K562 (cell line): ENCODE results near the gene REG4. TPM values are rescaled to one million over a fixed set of nuclear protein-coding genes. Genes with fewer than 3 reads are reported as not detected.

Source experiments
- ATAC-seq: fragments of 200-7000 bp; cut with Tn5 transposase; 3 replicates; pipeline ENCODE4 v1.9.1; 2020; ENCODE audit warnings: moderate library complexity
- BruUV-seq: library from RNA; stranded (reverse); fragments of 400-500 nt; replicated peaks from 2 replicates; lab custom pipeline; 2021; lab: Mats Ljungman, UMichigan
- CTCF ChIA-PET: fragments of 300-600 bp; formaldehyde crosslinking; extraction: SDS; loops from one replicate; lab custom pipeline; 2021; ENCODE audit warnings: low intra/inter-chr PET ratio; lab: Yijun Ruan, JAX
- POLR2A ChIA-PET: fragments of 300-600, 350-650 bp; sonication (Branson Sonifier 250); formaldehyde crosslinking; extraction: SDS; loops from one replicate; lab custom pipeline; 2021; ENCODE audit warnings: antibody characterized with exemption, inconsistent platforms; lab: Yijun Ruan, JAX
- DNase-seq, 4 experiments: peaks; one replicate each; pipeline versions ENCODE4 v3.0.0 to v3.0.0-alpha.2; 2011 to 2018; ENCODE audit warnings: low spot score in 3 of 4, mixed read lengths in 3 of 4; ENCODE audit errors: extremely low read depth in 1 of 4
- FAIRE-seq: peaks from 2 replicates; lab custom pipeline; 2011; peaks lifted over from hg19 to GRCh38; lab: Jason Lieb, UNC
- H2AFZ ChIP-seq: 2 replicates; pipeline ENCODE4 v1.6.0; 2011; ENCODE audit warnings: low read depth, low read length, control low read depth, inconsistent platforms
- H3K27ac ChIP-seq: fragments of 200-600 bp; 3 replicates; pipeline ENCODE4 v1.8.0; 2011; ENCODE audit warnings: low read depth, mild to moderate bottlenecking, control low read depth, inconsistent platforms, low read length, moderate library complexity, mixed read lengths; ENCODE audit errors: extremely low read depth
- H3K27me3 ChIP-seq, 2 experiments: fragments of 300-600 bp in 1 of 2; 2 replicates in 1 of 2; 3 replicates in 1 of 2; pipeline versions ENCODE4 v1.6.0 to v1.8.0; 2011; ENCODE audit warnings: inconsistent platforms in 2 of 2, low read length in 2 of 2, mild to moderate bottlenecking in 1 of 2, mixed read lengths in 1 of 2, moderate library complexity in 1 of 2; ENCODE audit not compliant: control insufficient read depth in 2 of 2, insufficient read depth in 2 of 2
- H3K36me3 ChIP-seq: fragments of 300-600 bp; 3 replicates; pipeline ENCODE4 v1.8.0; 2011; ENCODE audit warnings: mild to moderate bottlenecking, low read length, inconsistent platforms; ENCODE audit not compliant: control insufficient read depth, insufficient read depth
- H3K4me1 ChIP-seq, 2 experiments: fragments of 200-600 bp in 1 of 2; replicated peaks in 1 of 2; 2 replicates in 1 of 2; 3 replicates in 1 of 2; pipeline versions ENCODE4 v1.5.1 to v1.8.0; 2011; ENCODE audit warnings: inconsistent platforms in 2 of 2, low read length in 2 of 2, mild to moderate bottlenecking in 1 of 2, mixed read lengths in 1 of 2, moderate library complexity in 1 of 2; ENCODE audit not compliant: control insufficient read depth in 2 of 2, insufficient read depth in 2 of 2
- H3K4me2 ChIP-seq: 2 replicates; pipeline ENCODE4 v1.6.1; 2011; ENCODE audit warnings: low read length, control low read depth, inconsistent platforms, mixed read lengths; ENCODE audit not compliant: insufficient read depth
- H3K4me3 ChIP-seq: fragments of 200-600 bp; sonication (generic), shearing (Covaris generic); 2 replicates; pipeline ENCODE4 v1.5.1; 2016; ENCODE audit warnings: control low read depth, inconsistent platforms
- H3K79me2 ChIP-seq: fragments of 200-600 bp; 3 replicates; pipeline ENCODE4 v1.8.0; 2011; ENCODE audit warnings: low read length, inconsistent platforms; ENCODE audit not compliant: control insufficient read depth, insufficient read depth
- H3K9ac ChIP-seq, 2 experiments: 2 replicates each; pipeline versions ENCODE4 v1.6.0 to v1.6.1; 2011; ENCODE audit warnings: low read depth in 2 of 2, low read length in 2 of 2, control low read depth in 1 of 2, inconsistent platforms in 1 of 2, mild to moderate bottlenecking in 1 of 2, mixed read lengths in 1 of 2; ENCODE audit not compliant: insufficient read depth in 1 of 2
- H3K9me1 ChIP-seq: one replicate; pipeline ENCODE4 v1.6.0; 2011; ENCODE audit warnings: inconsistent platforms, mild to moderate bottlenecking, low read length, moderate library complexity; ENCODE audit not compliant: control insufficient read depth, insufficient read depth
- H3K9me3 ChIP-seq: replicated peaks from 2 replicates; pipeline ENCODE4 v1.5.1; 2011; ENCODE audit warnings: low read depth, low read length, inconsistent platforms; ENCODE audit not compliant: control insufficient read depth, insufficient read depth
- H4K20me1 ChIP-seq: replicated peaks from 2 replicates; pipeline ENCODE4 v1.6.1; 2011; ENCODE audit warnings: low read length, inconsistent platforms, mixed read lengths; ENCODE audit not compliant: control insufficient read depth, insufficient read depth
- ASH1L ChIP-seq: fragments of 450-650 bp; IDR thresholded peaks from 2 replicates; pipeline ENCODE4 v1.6.1; 2018; ENCODE audit warnings: borderline replicate concordance, mild to moderate bottlenecking, low read depth; ENCODE audit not compliant: partially characterized antibody
- BHLHE40 ChIP-seq: IDR thresholded peaks from 2 replicates; pipeline ENCODE4 v1.6.1; 2011; ENCODE audit warnings: low read length, improper control_type of control experiment
- CSDE1 ChIP-seq, 2 experiments: fragments of 450-650 bp; IDR thresholded peaks; 2 replicates each; pipeline ENCODE4 v1.6.1; 2016; ENCODE audit warnings: mild to moderate bottlenecking in 1 of 2
- DEAF1 ChIP-seq: fragments of 450-650 bp; formaldehyde crosslinking; IDR thresholded peaks from 2 replicates; pipeline ENCODE4 v1.4.0; 2020; ENCODE audit warnings: mild to moderate bottlenecking, moderate library complexity
- EWSR1 ChIP-seq: fragments of 450-650 bp; IDR thresholded peaks from 2 replicates; pipeline ENCODE4 v1.6.1; 2018; ENCODE audit warnings: borderline replicate concordance, mild to moderate bottlenecking, low read depth, moderate library complexity; ENCODE audit not compliant: partially characterized antibody
- GABPB2 ChIP-seq: fragments of 250-450 bp; sonication (Bioruptor Pico); conservative IDR thresholded peaks from 2 replicates; pipeline ENCODE4 v1.5.1; 2021; ENCODE audit warnings: mild to moderate bottlenecking
- JUND ChIP-seq, 2 experiments: IDR thresholded peaks; 2 replicates in 1 of 2; 3 replicates in 1 of 2; pipeline ENCODE4 v1.6.1; 2011; ENCODE audit warnings: borderline replicate concordance in 2 of 2, low read depth in 2 of 2, low read length in 2 of 2, improper control_type of control experiment in 1 of 2, missing biosample characterization in 1 of 2, missing genetic modification characterization in 1 of 2, missing genetic modification reagents in 1 of 2
- POLR2G ChIP-seq: fragments of 200-400 bp; formaldehyde crosslinking; IDR thresholded peaks from 2 replicates; pipeline ENCODE4 v1.6.1; 2017; ENCODE audit warnings: low read depth, mild to moderate bottlenecking, antibody characterized with exemption, low read length, moderate library complexity
- PTTG1 ChIP-seq: fragments of 450-650 bp; IDR thresholded peaks from 2 replicates; pipeline ENCODE4 v1.6.1; 2016; ENCODE audit warnings: low read depth, mild to moderate bottlenecking, missing genetic modification characterization, missing compliant biosample characterization
- ZKSCAN1 ChIP-seq: fragments of 150-350 bp; IDR thresholded peaks from 2 replicates; pipeline ENCODE4 v1.6.1; 2016; ENCODE audit warnings: low read depth, low read length
- ZNF24 ChIP-seq: fragments of 450-650 bp; IDR thresholded peaks from 2 replicates; pipeline ENCODE4 v1.6.1; 2016
- ZSCAN29 ChIP-seq: fragments of 450-650 bp; IDR thresholded peaks from 2 replicates; pipeline ENCODE4 v1.6.1; 2017
- WGBS: fragments of 100-300 bp; shearing (Covaris generic); methylation state at CpG from one replicate; pipeline ENCODE4 v1.1.6; 2016; ENCODE audit warnings: low coverage, mixed read lengths; ENCODE audit not compliant: insufficient coverage; ENCODE audit errors: missing lambda C conversion rate; 5-methylcytosine and 5-hydroxymethylcytosine counted together
- in situ Hi-C: fragments of 300-500 bp; cut with MboI; formaldehyde crosslinking; loops from 4 replicates; pipeline ENCODE4 v1.15.0; 2018; ENCODE audit warnings: inconsistent platforms, mixed read lengths
- intact Hi-C: fragments of 100-400 bp; cut with micrococcal nuclease; formaldehyde crosslinking; loops from 2 replicates; pipeline ENCODE4 v1.14.2; 2022
- polyA plus RNA-seq, 8 experiments: library from polyadenylated mRNA; depleted of rRNA in 4 of 8; stranded (reverse) in 5 of 8; unstranded in 3 of 8; fragments of >200 nt; fragmentation: Nextera tagmentation in 2 of 8; fragmentation: Illumina TruSeq in 1 of 8; extraction: Ambion mirVana in 2 of 8; extraction: Trizol in 1 of 8; gene quantifications; 2 replicates each; pipeline versions ENCODE4 v1.2.1 to v1.2.3, GENCODE V29; 2011 to 2014; ENCODE audit warnings: inconsistent platforms in 1 of 8, missing spikeins in 1 of 8
- total RNA-seq, 7 experiments: library from RNA; depleted of rRNA in 6 of 7; stranded (reverse); fragments of >200 nt in 6 of 7; fragmentation: Illumina TruSeq in 2 of 7; extraction: Trizol in 2 of 7; gene quantifications; 2 replicates each; pipeline versions ENCODE4 v1.2.1 to v1.2.3, GENCODE V29; 2011 to 2021; ENCODE audit warnings: low replicate concordance in 1 of 7

Gene REG4
- total and polyA plus RNA-seq, 9 of the 15 experiments (the other 6 are each of a cell fraction or from before 2014, with no cell fraction given) = not detected

GRCh38 chr1:119799599-119800177 lies 11.6 kb downstream of the REG4 start:
- ChIA-PET POLR2A (no interaction called here), CTCF (no interaction called here)
- H3K9me1 ChIP-seq = no peaks in the 10 kb centered on the region
- DNase-seq = no peak
- no peaks in the 10 kb centered on the region for H3K36me3 ChIP-seq
- H3K27me3 ChIP-seq = peaks cover 60 to 61% of the 10 kb centered on the region in 2 experiments
- no TSS peak for BruUV-seq
- H2AFZ ChIP-seq = no peak overlapping the region
- intact Hi-C loops (loop anchor here (5.0 kb wide), 2 partner anchors 52 to 187 kb away; no protein-coding TSS in a partner anchor), in situ Hi-C loops (no loop called here)
- H3K4me1 ChIP-seq = no peaks in the 10 kb centered on the region
- no peaks in the 10 kb centered on the region for H3K79me2 ChIP-seq
- H4K20me1 ChIP-seq = no peaks in the 10 kb centered on the region
- WGBS = 3% methylated on average over 15 of the region's 15 CpGs
- no peak overlapping the region for H3K4me2 ChIP-seq
- no peak overlapping the region for H3K27ac ChIP-seq
- FAIRE-seq = no peak
- no peak overlapping the region for H3K9ac ChIP-seq
- no peak; the same call in 2 of the 3 replicates for ATAC-seq
- no peak overlapping the region for H3K4me3 ChIP-seq
- TF ChIP-seq ZKSCAN1 (no peak), CSDE1 (IDR thresholded peaks at IDR 0.05) (no peak), GABPB2 (CRISPR knock-in tag) (no peak), DEAF1 (CRISPR knock-in tag) (no peak), JUND (IDR thresholded peaks at IDR 0.05; ENCODE audit: borderline replicate concordance, low read depth, low read length) (no peak), JUND (tag; IDR thresholded peaks at IDR 0.05; ENCODE audit: borderline replicate concordance, low read depth, low read length) (no peak), POLR2G (no peak), EWSR1 (no peak), ASH1L (no peak), PTTG1 (tag) (no peak), BHLHE40 (no peak), ZSCAN29 (no peak), ZNF24 (no peak)
- H3K9me3 ChIP-seq = no peaks in the 10 kb centered on the region
